ENCODE results near the gene MRPL12.

GRCh38 chr17:81690066-81690465 is 13.1 kb upstream of the MRPL12 start:
- TF ChIP-seq CTCF (IDR thresholded peaks at IDR 0.05; ENCODE audit: insufficient read depth, low read length, poor library complexity, severe bottlenecking) (no peak), EZH2phosphoT487 (conservative IDR thresholded peaks at IDR 0.05; ENCODE audit: low read length) (no peak)

Data from SU-DHL-6 (cell line).